GM23338 (cell line): ENCODE results near the gene DOCK4. TPM values are rescaled to one million over a fixed set of nuclear protein-coding genes. Genes with fewer than 3 reads are reported as not detected.

ENCODE experiments used
- ATAC-seq: fragments of 200-7000 bp; cut with Tn5 transposase; 3 replicates; pipeline ENCODE4 v1.9.1; 2020
- DNase-seq: peaks from one replicate; pipeline ENCODE4 v3.0.0-alpha.2; 2015; ENCODE audit warnings: low spot score
- H2AFZ ChIP-seq: fragments of 200-600 bp; sonication (generic); 2 replicates; pipeline ENCODE4 v1.8.0; 2016; ENCODE audit warnings: antibody characterized with exemption, mild to moderate bottlenecking, moderate library complexity
- H3F3A ChIP-seq: fragments of 200-600 bp; sonication (generic); replicated peaks from 2 replicates; pipeline ENCODE4 v1.8.0; 2017; ENCODE audit warnings: antibody characterized with exemption, mixed run types, low read depth
- H3K27ac ChIP-seq: fragments of 200-600 bp; sonication (generic); 2 replicates; pipeline ENCODE4 v1.6.1; 2016; ENCODE audit warnings: low read depth
- H3K27me3 ChIP-seq: fragments of 200-600 bp; sonication (generic); 2 replicates; pipeline ENCODE4 v1.8.0; 2016; ENCODE audit warnings: mild to moderate bottlenecking, mixed run types, moderate library complexity; ENCODE audit not compliant: insufficient read depth
- H3K36me3 ChIP-seq: fragments of 200-600 bp; sonication (generic); 2 replicates; pipeline ENCODE4 v1.8.0; 2016; ENCODE audit warnings: mild to moderate bottlenecking; ENCODE audit not compliant: insufficient read depth
- H3K4me1 ChIP-seq: fragments of 200-600 bp; sonication (generic); 2 replicates; pipeline ENCODE4 v1.8.0; 2016; ENCODE audit warnings: mild to moderate bottlenecking, moderate library complexity; ENCODE audit not compliant: insufficient read depth
- H3K4me2 ChIP-seq: fragments of 200-600 bp; sonication (generic); 2 replicates; pipeline ENCODE4 v1.7.1; 2017; ENCODE audit warnings: mixed run types
- H3K4me3 ChIP-seq: fragments of 200-600 bp; sonication (generic); 2 replicates; pipeline ENCODE4 v1.6.1; 2016; ENCODE audit warnings: mixed run types
- H3K79me2 ChIP-seq: fragments of 200-600 bp; sonication (generic); replicated peaks from 2 replicates; pipeline ENCODE4 v1.8.0; 2017; ENCODE audit warnings: mild to moderate bottlenecking; ENCODE audit not compliant: insufficient read depth
- H3K9me2 ChIP-seq: fragments of 200-600 bp; sonication (generic); 2 replicates; pipeline ENCODE4 v1.8.0; 2017; ENCODE audit not compliant: insufficient read depth
- H4K20me1 ChIP-seq: fragments of 200-600 bp; sonication (generic); replicated peaks from 2 replicates; pipeline ENCODE4 v1.8.0; 2017; ENCODE audit warnings: mild to moderate bottlenecking; ENCODE audit not compliant: insufficient read depth
- H3K27ac Mint-ChIP-seq: 2 replicates; pipeline ENCODE4 v1.8.0; 2020; ENCODE audit warnings: inconsistent platforms, mild to moderate bottlenecking, moderate library complexity, mixed read lengths
- H3K27me3 Mint-ChIP-seq: 3 replicates; pipeline ENCODE4 v1.8.0; 2022; ENCODE audit warnings: low read depth, mild to moderate bottlenecking, moderate library complexity, mixed read lengths, inconsistent platforms; ENCODE audit not compliant: insufficient read depth, poor library complexity
- H3K36me3 Mint-ChIP-seq: 3 replicates; pipeline ENCODE4 v1.8.0; 2021; ENCODE audit warnings: low read depth, mild to moderate bottlenecking, inconsistent platforms, moderate library complexity, mixed read lengths
- H3K4me1 Mint-ChIP-seq: 3 replicates; pipeline ENCODE4 v1.8.0; 2020; ENCODE audit warnings: mild to moderate bottlenecking, inconsistent platforms, mixed read lengths
- H3K4me3 Mint-ChIP-seq: 3 replicates; pipeline ENCODE4 v1.8.0; 2021; ENCODE audit warnings: moderate library complexity, mild to moderate bottlenecking, inconsistent platforms, mixed read lengths
- H3K9me3 Mint-ChIP-seq: 3 replicates; pipeline ENCODE4 v1.8.0; 2020; ENCODE audit warnings: moderate library complexity, mild to moderate bottlenecking, inconsistent platforms, mixed read lengths
- EZH2 ChIP-seq: fragments of 200-600 bp; sonication (generic); IDR thresholded peaks from one replicate; pipeline ENCODE4 v1.8.0; 2017; ENCODE audit warnings: antibody characterized with exemption, mild to moderate bottlenecking, low read depth; ENCODE audit not compliant: unreplicated experiment
- EZH2phosphoT487 ChIP-seq: fragments of 200-600 bp; sonication (generic); IDR thresholded peaks from one replicate; pipeline ENCODE4 v1.8.1; 2018; ENCODE audit warnings: antibody characterized with exemption; ENCODE audit not compliant: unreplicated experiment
- POLR2AphosphoS5 ChIP-seq: IDR thresholded peaks from 2 replicates; pipeline ENCODE4 v1.6.1; 2016; ENCODE audit warnings: antibody characterized with exemption, low read depth
- STAT1 ChIP-seq: IDR thresholded peaks from one replicate; pipeline ENCODE4 v1.6.1; 2016; ENCODE audit warnings: antibody characterized with exemption; ENCODE audit not compliant: unreplicated experiment
- ZNF114 ChIP-seq: fragments of 250-450 bp; sonication (Bioruptor Pico); IDR thresholded peaks from 2 replicates; pipeline ENCODE4 v1.5.0; 2020; ENCODE audit warnings: mild to moderate bottlenecking, moderate library complexity
- polyA plus RNA-seq: library from polyadenylated mRNA; unstranded; fragments of >200 nt; fragmentation: Nextera tagmentation; extraction: Ambion mirVana; gene quantifications from 2 replicates; pipeline ENCODE4 v1.2.1, GENCODE V29; 2016
- total RNA-seq: library from RNA; depleted of rRNA; stranded (reverse); fragments of >200 nt; shearing (Covaris generic); gene quantifications from 2 replicates; pipeline ENCODE4 v1.2.3, GENCODE V29; 2014
- TF ChIP-seq, protein P1 (sequence below): IDR thresholded peaks from 2 replicates; pipeline ENCODE4 v1.6.1; 2016; ENCODE audit warnings: antibody characterized with exemption
- TF ChIP-seq, protein P2 (sequence below): IDR thresholded peaks from one replicate; pipeline ENCODE4 v1.6.1; 2018; ENCODE audit warnings: antibody characterized with exemption; ENCODE audit not compliant: unreplicated experiment
- TF ChIP-seq, protein P3 (sequence below), 2 experiments: fragments of 200-600 bp in 1 of 2; sonication (generic) in 1 of 2; conservative IDR thresholded peaks; 2 replicates each; pipeline versions ENCODE4 v1.5.1 to v1.6.1; 2016 to 2017; ENCODE audit warnings: antibody characterized with exemption in 2 of 2, low read depth in 2 of 2, mild to moderate bottlenecking in 2 of 2, moderate library complexity in 1 of 2
- TF ChIP-seq, protein P4 (sequence below): fragments of 250-450 bp; sonication (Bioruptor Pico); IDR thresholded peaks from 2 replicates; pipeline ENCODE4 v1.5.0; 2020; ENCODE audit warnings: mild to moderate bottlenecking, moderate library complexity

Gene DOCK4
- total and polyA plus RNA-seq, 2 experiments from 2014 or later = 6.3 to 33.8 TPM

DNA sequence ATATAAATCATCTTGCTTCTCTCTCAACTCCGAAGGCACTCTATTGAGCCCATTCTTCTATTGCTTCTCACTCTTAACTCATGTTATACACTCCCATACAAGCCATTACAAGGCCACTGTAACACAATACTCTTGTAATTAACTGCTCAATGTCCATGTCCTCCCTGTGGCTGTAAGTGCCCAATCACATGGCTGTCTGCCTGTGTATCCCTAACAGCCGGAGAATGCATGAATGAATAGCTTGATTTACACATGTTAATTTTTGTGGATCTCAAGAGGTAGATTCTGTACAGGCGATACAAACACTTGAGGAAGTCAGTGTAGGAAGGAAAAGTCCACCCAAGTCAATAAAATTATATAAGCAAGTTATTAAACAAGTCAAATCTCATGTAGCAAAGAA, 215.6 kb downstream of the DOCK4 start:
- no peaks in the 10 kb centered on the region for H3K36me3 ChIP-seq
- no peak for ATAC-seq
- Mint-ChIP-seq H3K27me3 (no peaks in the 10 kb centered on the region), H3K27ac (no peak overlapping the region; the same call in 1 of the 2 replicates), H3K36me3 (0 out of 3 replicates have a peak, but pooled peaks cover 2% of the 10 kb centered on the region), H3K4me1 (peaks cover 13% of the 10 kb centered on the region), H3K4me3 (no peak overlapping the region), H3K9me3 (no peaks in the 10 kb centered on the region)
- H3K27ac ChIP-seq = no peak overlapping the region
- H3K27me3 ChIP-seq = no peaks in the 10 kb centered on the region
- H3K79me2 ChIP-seq = no peaks in the 10 kb centered on the region
- no peak overlapping the region for H3K4me2 ChIP-seq
- H3K9me2 ChIP-seq = no peaks in the 10 kb centered on the region
- H4K20me1 ChIP-seq = no peaks in the 10 kb centered on the region
- H3K4me3 ChIP-seq = no peak overlapping the region
- peaks cover 14% of the 10 kb centered on the region for H3K4me1 ChIP-seq
- TF ChIP-seq, protein P1, sequence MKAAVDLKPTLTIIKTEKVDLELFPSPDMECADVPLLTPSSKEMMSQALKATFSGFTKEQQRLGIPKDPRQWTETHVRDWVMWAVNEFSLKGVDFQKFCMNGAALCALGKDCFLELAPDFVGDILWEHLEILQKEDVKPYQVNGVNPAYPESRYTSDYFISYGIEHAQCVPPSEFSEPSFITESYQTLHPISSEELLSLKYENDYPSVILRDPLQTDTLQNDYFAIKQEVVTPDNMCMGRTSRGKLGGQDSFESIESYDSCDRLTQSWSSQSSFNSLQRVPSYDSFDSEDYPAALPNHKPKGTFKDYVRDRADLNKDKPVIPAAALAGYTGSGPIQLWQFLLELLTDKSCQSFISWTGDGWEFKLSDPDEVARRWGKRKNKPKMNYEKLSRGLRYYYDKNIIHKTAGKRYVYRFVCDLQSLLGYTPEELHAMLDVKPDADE = no peak
- TF ChIP-seq EZH2 (no peak), EZH2phosphoT487 (no peak), STAT1 (no peak), ZNF114 (CRISPR knock-in tag) (no peak), POLR2AphosphoS5 (no peak)
- TF ChIP-seq, protein P2, sequence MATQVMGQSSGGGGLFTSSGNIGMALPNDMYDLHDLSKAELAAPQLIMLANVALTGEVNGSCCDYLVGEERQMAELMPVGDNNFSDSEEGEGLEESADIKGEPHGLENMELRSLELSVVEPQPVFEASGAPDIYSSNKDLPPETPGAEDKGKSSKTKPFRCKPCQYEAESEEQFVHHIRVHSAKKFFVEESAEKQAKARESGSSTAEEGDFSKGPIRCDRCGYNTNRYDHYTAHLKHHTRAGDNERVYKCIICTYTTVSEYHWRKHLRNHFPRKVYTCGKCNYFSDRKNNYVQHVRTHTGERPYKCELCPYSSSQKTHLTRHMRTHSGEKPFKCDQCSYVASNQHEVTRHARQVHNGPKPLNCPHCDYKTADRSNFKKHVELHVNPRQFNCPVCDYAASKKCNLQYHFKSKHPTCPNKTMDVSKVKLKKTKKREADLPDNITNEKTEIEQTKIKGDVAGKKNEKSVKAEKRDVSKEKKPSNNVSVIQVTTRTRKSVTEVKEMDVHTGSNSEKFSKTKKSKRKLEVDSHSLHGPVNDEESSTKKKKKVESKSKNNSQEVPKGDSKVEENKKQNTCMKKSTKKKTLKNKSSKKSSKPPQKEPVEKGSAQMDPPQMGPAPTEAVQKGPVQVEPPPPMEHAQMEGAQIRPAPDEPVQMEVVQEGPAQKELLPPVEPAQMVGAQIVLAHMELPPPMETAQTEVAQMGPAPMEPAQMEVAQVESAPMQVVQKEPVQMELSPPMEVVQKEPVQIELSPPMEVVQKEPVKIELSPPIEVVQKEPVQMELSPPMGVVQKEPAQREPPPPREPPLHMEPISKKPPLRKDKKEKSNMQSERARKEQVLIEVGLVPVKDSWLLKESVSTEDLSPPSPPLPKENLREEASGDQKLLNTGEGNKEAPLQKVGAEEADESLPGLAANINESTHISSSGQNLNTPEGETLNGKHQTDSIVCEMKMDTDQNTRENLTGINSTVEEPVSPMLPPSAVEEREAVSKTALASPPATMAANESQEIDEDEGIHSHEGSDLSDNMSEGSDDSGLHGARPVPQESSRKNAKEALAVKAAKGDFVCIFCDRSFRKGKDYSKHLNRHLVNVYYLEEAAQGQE = no peak
- TF ChIP-seq, protein P3, sequence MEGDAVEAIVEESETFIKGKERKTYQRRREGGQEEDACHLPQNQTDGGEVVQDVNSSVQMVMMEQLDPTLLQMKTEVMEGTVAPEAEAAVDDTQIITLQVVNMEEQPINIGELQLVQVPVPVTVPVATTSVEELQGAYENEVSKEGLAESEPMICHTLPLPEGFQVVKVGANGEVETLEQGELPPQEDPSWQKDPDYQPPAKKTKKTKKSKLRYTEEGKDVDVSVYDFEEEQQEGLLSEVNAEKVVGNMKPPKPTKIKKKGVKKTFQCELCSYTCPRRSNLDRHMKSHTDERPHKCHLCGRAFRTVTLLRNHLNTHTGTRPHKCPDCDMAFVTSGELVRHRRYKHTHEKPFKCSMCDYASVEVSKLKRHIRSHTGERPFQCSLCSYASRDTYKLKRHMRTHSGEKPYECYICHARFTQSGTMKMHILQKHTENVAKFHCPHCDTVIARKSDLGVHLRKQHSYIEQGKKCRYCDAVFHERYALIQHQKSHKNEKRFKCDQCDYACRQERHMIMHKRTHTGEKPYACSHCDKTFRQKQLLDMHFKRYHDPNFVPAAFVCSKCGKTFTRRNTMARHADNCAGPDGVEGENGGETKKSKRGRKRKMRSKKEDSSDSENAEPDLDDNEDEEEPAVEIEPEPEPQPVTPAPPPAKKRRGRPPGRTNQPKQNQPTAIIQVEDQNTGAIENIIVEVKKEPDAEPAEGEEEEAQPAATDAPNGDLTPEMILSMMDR (conservative IDR thresholded peaks at IDR 0.05; ENCODE audit: low read depth in 2 of 2) = no peak
- TF ChIP-seq, protein P4, sequence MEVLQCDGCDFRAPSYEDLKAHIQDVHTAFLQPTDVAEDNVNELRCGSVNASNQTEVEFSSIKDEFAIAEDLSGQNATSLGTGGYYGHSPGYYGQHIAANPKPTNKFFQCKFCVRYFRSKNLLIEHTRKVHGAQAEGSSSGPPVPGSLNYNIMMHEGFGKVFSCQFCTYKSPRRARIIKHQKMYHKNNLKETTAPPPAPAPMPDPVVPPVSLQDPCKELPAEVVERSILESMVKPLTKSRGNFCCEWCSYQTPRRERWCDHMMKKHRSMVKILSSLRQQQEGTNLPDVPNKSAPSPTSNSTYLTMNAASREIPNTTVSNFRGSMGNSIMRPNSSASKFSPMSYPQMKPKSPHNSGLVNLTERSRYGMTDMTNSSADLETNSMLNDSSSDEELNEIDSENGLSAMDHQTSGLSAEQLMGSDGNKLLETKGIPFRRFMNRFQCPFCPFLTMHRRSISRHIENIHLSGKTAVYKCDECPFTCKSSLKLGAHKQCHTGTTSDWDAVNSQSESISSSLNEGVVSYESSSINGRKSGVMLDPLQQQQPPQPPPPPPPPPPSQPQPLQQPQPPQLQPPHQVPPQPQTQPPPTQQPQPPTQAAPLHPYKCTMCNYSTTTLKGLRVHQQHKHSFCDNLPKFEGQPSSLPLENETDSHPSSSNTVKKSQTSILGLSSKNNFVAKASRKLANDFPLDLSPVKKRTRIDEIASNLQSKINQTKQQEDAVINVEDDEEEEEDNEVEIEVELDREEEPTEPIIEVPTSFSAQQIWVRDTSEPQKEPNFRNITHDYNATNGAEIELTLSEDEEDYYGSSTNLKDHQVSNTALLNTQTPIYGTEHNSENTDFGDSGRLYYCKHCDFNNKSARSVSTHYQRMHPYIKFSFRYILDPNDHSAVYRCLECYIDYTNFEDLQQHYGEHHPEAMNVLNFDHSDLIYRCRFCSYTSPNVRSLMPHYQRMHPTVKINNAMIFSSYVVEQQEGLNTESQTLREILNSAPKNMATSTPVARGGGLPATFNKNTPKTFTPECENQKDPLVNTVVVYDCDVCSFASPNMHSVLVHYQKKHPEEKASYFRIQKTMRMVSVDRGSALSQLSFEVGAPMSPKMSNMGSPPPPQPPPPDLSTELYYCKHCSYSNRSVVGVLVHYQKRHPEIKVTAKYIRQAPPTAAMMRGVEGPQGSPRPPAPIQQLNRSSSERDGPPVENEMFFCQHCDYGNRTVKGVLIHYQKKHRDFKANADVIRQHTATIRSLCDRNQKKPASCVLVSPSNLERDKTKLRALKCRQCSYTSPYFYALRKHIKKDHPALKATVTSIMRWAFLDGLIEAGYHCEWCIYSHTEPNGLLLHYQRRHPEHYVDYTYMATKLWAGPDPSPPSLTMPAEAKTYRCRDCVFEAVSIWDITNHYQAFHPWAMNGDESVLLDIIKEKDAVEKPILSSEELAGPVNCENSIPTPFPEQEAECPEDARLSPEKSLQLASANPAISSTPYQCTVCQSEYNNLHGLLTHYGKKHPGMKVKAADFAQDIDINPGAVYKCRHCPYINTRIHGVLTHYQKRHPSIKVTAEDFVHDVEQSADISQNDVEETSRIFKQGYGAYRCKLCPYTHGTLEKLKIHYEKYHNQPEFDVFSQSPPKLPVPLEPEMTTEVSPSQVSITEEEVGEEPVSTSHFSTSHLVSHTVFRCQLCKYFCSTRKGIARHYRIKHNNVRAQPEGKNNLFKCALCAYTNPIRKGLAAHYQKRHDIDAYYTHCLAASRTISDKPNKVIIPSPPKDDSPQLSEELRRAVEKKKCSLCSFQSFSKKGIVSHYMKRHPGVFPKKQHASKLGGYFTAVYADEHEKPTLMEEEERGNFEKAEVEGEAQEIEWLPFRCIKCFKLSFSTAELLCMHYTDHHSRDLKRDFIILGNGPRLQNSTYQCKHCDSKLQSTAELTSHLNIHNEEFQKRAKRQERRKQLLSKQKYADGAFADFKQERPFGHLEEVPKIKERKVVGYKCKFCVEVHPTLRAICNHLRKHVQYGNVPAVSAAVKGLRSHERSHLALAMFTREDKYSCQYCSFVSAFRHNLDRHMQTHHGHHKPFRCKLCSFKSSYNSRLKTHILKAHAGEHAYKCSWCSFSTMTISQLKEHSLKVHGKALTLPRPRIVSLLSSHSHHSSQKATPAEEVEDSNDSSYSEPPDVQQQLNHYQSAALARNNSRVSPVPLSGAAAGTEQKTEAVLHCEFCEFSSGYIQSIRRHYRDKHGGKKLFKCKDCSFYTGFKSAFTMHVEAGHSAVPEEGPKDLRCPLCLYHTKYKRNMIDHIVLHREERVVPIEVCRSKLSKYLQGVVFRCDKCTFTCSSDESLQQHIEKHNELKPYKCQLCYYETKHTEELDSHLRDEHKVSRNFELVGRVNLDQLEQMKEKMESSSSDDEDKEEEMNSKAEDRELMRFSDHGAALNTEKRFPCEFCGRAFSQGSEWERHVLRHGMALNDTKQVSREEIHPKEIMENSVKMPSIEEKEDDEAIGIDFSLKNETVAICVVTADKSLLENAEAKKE (CRISPR knock-in tag) = no peak
- H3F3A ChIP-seq = no peaks in the 10 kb centered on the region
- DNase-seq = no peak
- no peak overlapping the region for H2AFZ ChIP-seq
